NB4 (cell line): ENCODE measurements around the gene TRPM5.

Experiments used
- DNase-seq: peaks from one replicate; pipeline ENCODE4 v3.0.0; 2010; ENCODE audit warnings: low read depth
- H3K4me3 ChIP-seq: one replicate; pipeline ENCODE4 v1.5.1; 2011; ENCODE audit warnings: mild to moderate bottlenecking, low read depth, low read length, moderate library complexity
- MAX ChIP-seq: IDR thresholded peaks from 2 replicates; pipeline ENCODE4 v1.6.1; 2011; ENCODE audit warnings: low read depth, low read length
- MYC ChIP-seq: IDR thresholded peaks from 2 replicates; pipeline ENCODE4 v1.6.1; 2011; ENCODE audit warnings: low read depth, low read length
- POLR2A ChIP-seq: IDR thresholded peaks from 2 replicates; pipeline ENCODE4 v1.6.1; 2011; ENCODE audit warnings: mild to moderate bottlenecking; ENCODE audit not compliant: insufficient read length; ENCODE audit errors: extremely low read depth
- TF ChIP-seq, protein P1 (sequence below): IDR thresholded peaks from one replicate; pipeline ENCODE4 v1.5.1; 2012; ENCODE audit warnings: low read depth, low read length

TRPM5 gene

DNA sequence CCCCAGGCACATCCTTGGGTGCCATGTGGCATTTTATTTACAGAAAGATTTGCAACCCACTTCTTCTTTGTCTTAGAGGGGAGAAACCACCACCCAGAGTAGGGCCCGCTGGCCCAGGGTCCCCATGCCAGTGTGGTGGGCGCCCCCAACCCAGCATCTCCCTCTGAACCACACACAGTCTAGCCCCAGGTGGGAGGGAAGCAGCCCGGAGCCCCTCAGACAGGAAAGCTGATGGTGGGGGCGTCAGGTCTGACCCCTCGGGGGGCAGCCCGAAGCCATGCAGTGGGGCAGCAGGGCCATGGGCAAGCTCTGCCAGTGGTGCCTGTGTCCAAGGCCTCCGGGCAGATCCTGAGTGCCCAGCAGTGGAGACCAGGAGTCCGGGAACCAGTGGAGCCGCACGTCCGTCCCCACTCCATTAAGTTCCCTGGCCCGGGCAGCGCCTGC lies 11.7 kb downstream of the TRPM5 start:
- no peak for DNase-seq
- no peak for TF ChIP-seq MYC
- TF ChIP-seq POLR2A, result no peak
- no peak for TF ChIP-seq MAX
- TF ChIP-seq, protein P1, sequence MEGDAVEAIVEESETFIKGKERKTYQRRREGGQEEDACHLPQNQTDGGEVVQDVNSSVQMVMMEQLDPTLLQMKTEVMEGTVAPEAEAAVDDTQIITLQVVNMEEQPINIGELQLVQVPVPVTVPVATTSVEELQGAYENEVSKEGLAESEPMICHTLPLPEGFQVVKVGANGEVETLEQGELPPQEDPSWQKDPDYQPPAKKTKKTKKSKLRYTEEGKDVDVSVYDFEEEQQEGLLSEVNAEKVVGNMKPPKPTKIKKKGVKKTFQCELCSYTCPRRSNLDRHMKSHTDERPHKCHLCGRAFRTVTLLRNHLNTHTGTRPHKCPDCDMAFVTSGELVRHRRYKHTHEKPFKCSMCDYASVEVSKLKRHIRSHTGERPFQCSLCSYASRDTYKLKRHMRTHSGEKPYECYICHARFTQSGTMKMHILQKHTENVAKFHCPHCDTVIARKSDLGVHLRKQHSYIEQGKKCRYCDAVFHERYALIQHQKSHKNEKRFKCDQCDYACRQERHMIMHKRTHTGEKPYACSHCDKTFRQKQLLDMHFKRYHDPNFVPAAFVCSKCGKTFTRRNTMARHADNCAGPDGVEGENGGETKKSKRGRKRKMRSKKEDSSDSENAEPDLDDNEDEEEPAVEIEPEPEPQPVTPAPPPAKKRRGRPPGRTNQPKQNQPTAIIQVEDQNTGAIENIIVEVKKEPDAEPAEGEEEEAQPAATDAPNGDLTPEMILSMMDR, result no peak
- no peak overlapping the region for H3K4me3 ChIP-seq

DNA sequence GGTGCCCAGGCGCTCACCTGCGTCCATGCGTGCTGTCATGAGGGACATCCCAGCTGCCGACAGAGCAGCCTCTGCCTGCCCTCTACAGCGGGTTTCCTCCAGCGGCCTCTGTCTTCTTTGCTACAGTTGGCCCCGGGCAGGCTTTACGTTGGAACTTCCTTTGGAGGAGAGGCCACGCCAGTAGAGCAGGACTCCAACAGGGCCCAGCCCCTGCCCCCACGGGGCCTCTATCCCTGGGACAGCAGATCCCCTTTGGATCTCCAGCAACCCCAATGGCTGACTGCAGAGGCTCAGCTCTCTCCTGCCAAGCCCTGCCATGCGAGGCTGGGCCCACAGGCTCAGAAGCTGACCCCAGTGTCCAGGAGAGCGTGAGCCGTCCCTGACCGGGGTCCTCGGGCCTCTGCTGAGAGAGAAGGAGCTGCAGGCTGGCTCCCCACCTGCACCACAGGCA lies 12.1 kb downstream of the TRPM5 start:
- H3K4me3 ChIP-seq, result no peak overlapping the region
- no peak for DNase-seq
- TF ChIP-seq POLR2A (no peak), MYC (no peak), MAX (no peak)
- TF ChIP-seq, protein P1, result no peak

DNA sequence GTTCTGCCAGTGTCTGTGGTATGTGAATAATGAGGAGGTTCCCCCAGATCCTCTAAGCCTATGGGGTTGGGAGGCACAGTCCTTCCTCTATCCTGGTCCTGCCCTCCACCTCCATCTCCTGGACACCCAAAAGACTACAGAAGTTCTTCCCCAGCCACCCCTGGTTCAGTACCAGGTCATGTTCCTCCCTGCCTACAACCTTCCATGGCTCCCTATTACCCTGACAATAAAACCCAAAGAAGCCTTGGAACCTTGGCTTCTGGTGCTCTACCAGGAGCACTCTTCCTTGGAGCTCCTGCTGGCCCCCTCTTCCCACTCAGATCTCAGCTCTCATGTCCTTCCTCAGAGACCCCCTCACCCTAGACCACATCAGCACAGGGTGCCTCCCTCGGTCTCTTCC lies 12.9 kb downstream of the TRPM5 start:
- TF ChIP-seq MAX (no peak), MYC (no peak), POLR2A (no peak)
- TF ChIP-seq, protein P1, result no peak
- DNase-seq, result no peak
- H3K4me3 ChIP-seq, result no peak overlapping the region

- no peak overlapping the region for H3K4me3 ChIP-seq
- peak; percentile 64 for DNase-seq
- TF ChIP-seq, protein P1, result peak; percentile 84
- no peak for TF ChIP-seq MYC
Observed at GRCh38 chr11:2428322-2428795, 16.0 kb downstream of the TRPM5 start.

GRCh38 chr11:2427721-2428321 lies 16.5 kb downstream of the TRPM5 start:
- DNase-seq, result no peak
- TF ChIP-seq POLR2A, result no peak
- TF ChIP-seq MYC, result no peak
- TF ChIP-seq MAX, result no peak
- TF ChIP-seq, protein P1, result no peak
- no peak overlapping the region for H3K4me3 ChIP-seq
